HG02981 (cell line): ENCODE results near the gene YIPF1.
"Not testable (repeated sequence)": the region's sequence is repeated elsewhere in the genome, so short reads cannot be mapped to it uniquely, and the experiment has no call there.

Source experiments
- ATAC-seq: cut with Tn5 transposase; IDR thresholded peaks from one replicate; pipeline ENCODE4 v1.9.1; 2021; ENCODE audit warnings: mild to moderate bottlenecking, moderate library complexity; ENCODE audit not compliant: unreplicated experiment

YIPF1 gene

GRCh38 chr1:53847980-53848379 lies 41.6 kb downstream of the YIPF1 start:
- no peak for ATAC-seq

DNA sequence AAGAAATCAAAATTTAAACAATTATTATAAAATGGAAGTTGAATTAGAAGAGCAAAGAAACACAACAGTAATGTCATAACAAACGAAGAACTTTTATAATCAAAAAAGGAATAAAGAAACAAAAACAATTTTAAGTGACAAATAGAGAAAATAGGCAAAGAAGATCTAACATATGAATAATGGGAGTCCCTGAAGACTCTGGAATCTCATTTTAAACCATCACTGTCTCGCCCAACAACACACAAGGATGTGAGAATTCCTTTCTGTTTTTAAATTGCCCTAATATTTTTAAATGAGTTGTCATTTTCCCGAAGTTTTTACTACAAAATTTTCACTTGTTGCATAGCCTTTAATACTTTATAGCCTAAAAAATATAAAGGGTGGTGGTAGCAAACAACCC lies 47.2 kb downstream of the YIPF1 start:
- ATAC-seq: no peak

- ATAC-seq: no peak
Observed at GRCh38 chr1:53838654-53838974, 51.0 kb downstream of the YIPF1 start.

GRCh38 chr1:53837924-53838653 lies 51.5 kb downstream of the YIPF1 start, which contains the start of gene NDC1:
NDC1 (minus strand) TSS chr1:53838296; CDS start chr1:53838261, 35 bp downstream.
- ATAC-seq: peak; percentile 85

DNA sequence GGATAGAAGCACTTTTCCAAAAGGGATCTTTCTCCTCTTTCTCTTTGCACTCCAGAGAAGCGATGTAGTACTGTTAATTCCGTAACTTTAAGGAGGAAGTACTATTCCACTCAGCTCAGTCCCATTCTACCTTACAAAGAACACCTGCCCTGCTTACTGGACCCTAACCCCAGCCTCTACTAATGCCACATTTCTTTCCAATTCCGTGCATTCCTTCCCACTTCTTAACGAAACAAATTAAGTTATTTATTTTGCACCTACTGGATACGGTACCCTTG lies 52.0 kb downstream of the YIPF1 start:
- ATAC-seq: no peak

- ATAC-seq: no peak
Observed at GRCh38 chr1:53835491-53835890, 54.1 kb downstream of the YIPF1 start.

DNA sequence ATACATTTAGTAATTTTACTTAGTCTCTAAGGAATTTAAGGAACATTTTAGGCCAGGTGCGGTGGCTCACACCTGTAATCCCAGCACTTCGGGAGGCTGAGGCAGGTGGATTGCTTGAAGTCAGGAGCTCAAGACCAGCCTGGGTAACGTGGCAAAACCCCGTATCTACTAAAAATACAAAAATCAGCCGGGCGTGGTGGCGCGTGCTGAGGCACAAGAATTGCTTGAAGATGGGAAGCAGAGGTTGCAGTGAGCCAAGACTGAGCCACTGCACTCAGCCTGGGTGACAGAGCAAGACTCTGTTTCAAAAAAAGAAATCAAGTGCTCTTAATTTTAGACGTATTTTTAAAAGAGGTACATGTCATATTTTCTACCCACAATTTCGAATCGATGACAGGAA lies 54.8 kb downstream of the YIPF1 start:
- ATAC-seq: no peak

GRCh38 chr1:53833393-53833792 lies 56.2 kb downstream of the YIPF1 start:
- no peak for ATAC-seq

DNA sequence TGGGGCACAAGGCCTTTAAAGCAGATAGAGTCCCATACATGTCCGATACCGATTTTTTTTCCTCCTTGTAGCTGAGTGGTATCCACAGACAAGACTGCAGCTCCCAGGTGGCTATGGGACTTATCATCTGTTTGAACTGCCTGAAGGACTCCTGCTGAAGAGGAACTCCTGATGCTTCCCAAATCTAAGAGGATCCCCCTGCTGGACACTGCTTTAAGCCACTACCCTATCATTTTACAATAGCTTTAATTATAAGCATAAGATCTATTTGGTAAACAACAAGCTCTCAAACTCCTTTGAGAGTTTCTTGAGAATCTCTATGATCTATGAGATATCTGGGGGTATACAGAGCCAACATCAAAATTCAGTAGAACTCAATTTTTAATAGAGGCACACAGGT lies 63.2 kb downstream of the YIPF1 start:
- ATAC-seq: no peak

- no peak for ATAC-seq
Observed at GRCh38 chr1:53825306-53825705, 64.3 kb downstream of the YIPF1 start.

GRCh38 chr1:53822931-53823330 lies 66.7 kb downstream of the YIPF1 start:
- ATAC-seq: no peak

- no peak for ATAC-seq
Observed at GRCh38 chr1:53821380-53821779, 68.2 kb downstream of the YIPF1 start.

DNA sequence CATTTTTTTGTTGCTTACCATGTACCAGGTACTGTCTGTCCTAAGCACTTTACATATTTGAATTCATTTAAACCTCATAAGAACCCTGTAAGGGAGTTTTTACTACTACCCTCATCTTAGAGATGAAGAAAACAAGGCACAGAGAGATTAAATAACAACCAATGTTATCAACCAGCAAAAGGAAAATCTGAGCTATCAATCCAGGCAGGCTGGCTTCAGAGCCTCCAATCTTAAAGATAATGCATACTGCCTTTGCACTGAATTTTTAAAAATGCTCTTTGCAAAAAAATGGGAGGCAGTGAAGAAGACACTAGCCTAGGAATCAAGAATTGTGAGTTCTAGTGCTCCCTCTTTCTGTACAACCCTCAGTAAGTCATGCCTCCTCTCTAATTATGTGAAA lies 70.2 kb downstream of the YIPF1 start:
- ATAC-seq: no peak

GRCh38 chr1:53816584-53816983 lies 73.0 kb downstream of the YIPF1 start:
- not testable (repeated sequence) for ATAC-seq

DNA sequence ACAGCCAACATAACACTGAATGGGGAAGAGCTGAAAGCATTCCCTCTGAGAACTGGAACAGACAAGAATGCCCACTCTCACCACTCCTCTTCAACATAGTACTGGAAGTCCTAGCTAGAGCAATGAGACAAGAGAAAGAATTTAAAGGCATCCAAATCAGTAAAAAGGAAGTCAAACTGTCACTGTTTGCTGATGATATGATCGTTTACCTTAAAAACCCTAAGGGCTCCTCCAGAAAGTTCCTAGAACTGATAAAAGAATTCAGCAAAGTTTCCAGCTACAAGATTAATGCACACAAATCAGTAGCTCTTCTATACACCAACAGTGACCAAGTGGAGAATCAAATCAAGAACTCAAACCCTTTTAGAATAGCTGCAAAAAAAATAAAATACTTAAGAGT lies 74.1 kb downstream of the YIPF1 start:
- ATAC-seq: not testable (repeated sequence)

GRCh38 chr1:53811414-53811851 lies 78.2 kb downstream of the YIPF1 start:
- no peak for ATAC-seq

GRCh38 chr1:53810497-53810896 lies 79.1 kb downstream of the YIPF1 start:
- ATAC-seq: no peak

DNA sequence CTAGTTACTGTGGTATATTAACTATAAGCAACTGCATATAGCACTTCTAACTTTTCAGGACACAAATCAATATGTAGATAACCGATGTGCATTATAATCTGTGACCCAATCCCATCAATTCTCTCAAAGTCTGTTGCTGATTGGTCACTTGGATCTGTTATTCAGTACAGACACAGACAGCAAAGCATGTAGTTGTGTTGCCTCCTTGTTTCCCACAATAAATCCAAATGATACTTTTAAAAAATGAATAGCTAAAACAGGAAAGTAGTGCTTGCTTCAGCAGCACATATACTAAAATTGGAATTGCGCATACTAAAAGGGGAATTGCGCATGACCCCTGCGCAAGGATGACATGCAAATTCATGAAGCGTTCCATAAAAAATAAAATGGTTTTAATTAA lies 79.6 kb downstream of the YIPF1 start:
- no peak for ATAC-seq

- no peak for ATAC-seq
Observed at GRCh38 chr1:53807916-53808315, 81.7 kb downstream of the YIPF1 start.

- ATAC-seq: no peak
Observed at GRCh38 chr1:53804791-53805505, 84.6 kb downstream of the YIPF1 start.

GRCh38 chr1:53804181-53804580 lies 85.4 kb downstream of the YIPF1 start:
- ATAC-seq: no peak
